ENCODE results near the gene SLC25A22. TPM values are rescaled to one million over a fixed set of nuclear protein-coding genes. Genes with fewer than 3 reads are reported as not detected.
A peak's percentile ranks its signal among the peaks of the same experiment; 100 is the strongest.

Gene SLC25A22
- total and polyA plus RNA-seq, 3 experiments from 2014 or later = 14.1 to 77.0 (median 73.6) TPM

- H3K4me3 ChIP-seq (ENCODE audit: low read length) = no peak overlapping the region
- POLR2A ChIA-PET = interaction anchor here (0.6 kb wide), 1 partner anchor 9 kb away, joined by 3 read pairs; no protein-coding TSS in a partner anchor
- Mint-ChIP-seq H3K36me3 (peaks cover 0 to 13% (median 0%) of the 10 kb centered on the region in 3 donors), H3K4me1 (peaks cover 0 to 14% (median 4%) of the 10 kb centered on the region in 3 donors), H3K4me3 (no peak overlapping the region), H3K27me3 (peaks cover 3% of the 10 kb centered on the region in 2 donors), H3K9me3 (no peaks in the 10 kb centered on the region), H3K27ac (no peak overlapping the region)
- H3K4me1 ChIP-seq (ENCODE audit: insufficient read depth, low read length) = no peaks in the 10 kb centered on the region
- no peaks in the 10 kb centered on the region for H3K36me3 ChIP-seq (ENCODE audit: insufficient read depth, low read length)
- DNase-seq = no peak
- no peaks in the 10 kb centered on the region for H3K27me3 ChIP-seq (ENCODE audit: insufficient read depth, low read length, poor library complexity, severe bottlenecking)
- no peak overlapping the region for H3K27ac ChIP-seq (ENCODE audit: low read depth, low read length)
- no peaks in the 10 kb centered on the region for H3K9me3 ChIP-seq (ENCODE audit: low read length)
- CTCF ChIA-PET = no interaction called here
These were observed 11.6 kb downstream of the SLC25A22 start for GRCh38 chr11:786235-787083.

GRCh38 chr11:783581-784015 lies 14.5 kb downstream of the SLC25A22 start:
- no peak for DNase-seq
- Histone ChIP-seq H3K36me3 (ENCODE audit: insufficient read depth, low read length) (no peaks in the 10 kb centered on the region), H3K27ac (ENCODE audit: low read depth, low read length) (no peak overlapping the region), H3K4me1 (ENCODE audit: insufficient read depth, low read length) (peaks cover under 1% of the 10 kb centered on the region), H3K4me3 (ENCODE audit: low read length) (no peak overlapping the region), H3K27me3 (ENCODE audit: insufficient read depth, low read length, poor library complexity, severe bottlenecking) (no peaks in the 10 kb centered on the region), H3K9me3 (ENCODE audit: low read length) (no peaks in the 10 kb centered on the region)
- Mint-ChIP-seq H3K9me3 (no peaks in the 10 kb centered on the region), H3K27ac (peak overlapping the region in 2 of 8 donors; percentile 47 to 60), H3K36me3 (peaks cover 0 to 12% (median 0%) of the 10 kb centered on the region in 3 donors), H3K4me1 (peaks cover 0 to 23% (median 12%) of the 10 kb centered on the region in 3 donors), H3K27me3 (no peaks in the 10 kb centered on the region), H3K4me3 (no peak overlapping the region)
- CTCF ChIA-PET = no interaction called here
- POLR2A ChIA-PET = no interaction called here

GRCh38 chr11:782264-783174 lies 15.6 kb downstream of the SLC25A22 start:
- peaks cover 0 to 12% (median 0%) of the 10 kb centered on the region in 3 donors for H3K36me3 Mint-ChIP-seq
- no peaks in the 10 kb centered on the region for H3K36me3 ChIP-seq (ENCODE audit: insufficient read depth, low read length)
- ChIA-PET CTCF (no interaction called here), POLR2A (interaction anchor here (0.6 kb wide), 1 partner anchor 61 kb away, joined by 4 read pairs; no protein-coding TSS in a partner anchor)
- peaks cover 0 to 24% (median 10%) of the 10 kb centered on the region in 3 donors for H3K4me1 Mint-ChIP-seq
- no peak overlapping the region for H3K27ac ChIP-seq (ENCODE audit: low read depth, low read length)
- H3K27me3 ChIP-seq (ENCODE audit: insufficient read depth, low read length, poor library complexity, severe bottlenecking) = no peaks in the 10 kb centered on the region
- H3K27ac Mint-ChIP-seq = no peak overlapping the region
- H3K27me3 Mint-ChIP-seq = no peaks in the 10 kb centered on the region
- peaks cover 8% of the 10 kb centered on the region for H3K4me1 ChIP-seq (ENCODE audit: insufficient read depth, low read length)
- DNase-seq = no peak
- no peaks in the 10 kb centered on the region for H3K9me3 ChIP-seq (ENCODE audit: low read length)
- H3K4me3 ChIP-seq (ENCODE audit: low read length) = no peak overlapping the region
- H3K9me3 Mint-ChIP-seq = no peaks in the 10 kb centered on the region
- H3K4me3 Mint-ChIP-seq = no peak overlapping the region

GRCh38 chr11:779955-780532 lies 18.0 kb downstream of the SLC25A22 start:
- Mint-ChIP-seq H3K27me3 (no peaks in the 10 kb centered on the region), H3K4me3 (peak overlapping the region in 4 of 7 donors; percentile 52 to 80 (median 63)), H3K36me3 (peaks cover 0 to 13% (median 0%) of the 10 kb centered on the region in 3 donors), H3K4me1 (peaks cover 5 to 31% (median 18%) of the 10 kb centered on the region in 3 donors), H3K9me3 (no peaks in the 10 kb centered on the region), H3K27ac (no peak overlapping the region)
- no peaks in the 10 kb centered on the region for H3K27me3 ChIP-seq (ENCODE audit: insufficient read depth, low read length, poor library complexity, severe bottlenecking)
- H3K36me3 ChIP-seq (ENCODE audit: insufficient read depth, low read length) = no peaks in the 10 kb centered on the region
- H3K9me3 ChIP-seq (ENCODE audit: low read length) = no peaks in the 10 kb centered on the region
- no peak overlapping the region for H3K4me3 ChIP-seq (ENCODE audit: low read length)
- no peak overlapping the region for H3K27ac ChIP-seq (ENCODE audit: low read depth, low read length)
- POLR2A ChIA-PET = no interaction called here
- DNase-seq = no peak
- H3K4me1 ChIP-seq (ENCODE audit: insufficient read depth, low read length) = peaks cover 21% of the 10 kb centered on the region
- CTCF ChIA-PET = no interaction called here

GRCh38 chr11:778976-779954 lies 18.8 kb downstream of the SLC25A22 start:
- Histone ChIP-seq H3K27ac (ENCODE audit: low read depth, low read length) (no peak overlapping the region), H3K4me3 (ENCODE audit: low read length) (no peak overlapping the region), H3K36me3 (ENCODE audit: insufficient read depth, low read length) (no peaks in the 10 kb centered on the region), H3K27me3 (ENCODE audit: insufficient read depth, low read length, poor library complexity, severe bottlenecking) (no peaks in the 10 kb centered on the region), H3K9me3 (ENCODE audit: low read length) (no peaks in the 10 kb centered on the region), H3K4me1 (ENCODE audit: insufficient read depth, low read length) (peaks cover 21% of the 10 kb centered on the region)
- H3K27me3 Mint-ChIP-seq = no peaks in the 10 kb centered on the region
- H3K9me3 Mint-ChIP-seq = no peaks in the 10 kb centered on the region
- H3K36me3 Mint-ChIP-seq = peaks cover 0 to 11% (median 0%) of the 10 kb centered on the region in 3 donors
- no peak for DNase-seq
- ChIA-PET POLR2A (interaction anchor here (1.1 kb wide), 1 partner anchor 16 kb away, joined by 3 read pairs; no protein-coding TSS in a partner anchor), CTCF (interaction anchor here (1.5 kb wide), 1 partner anchor 16 kb away, joined by 3 read pairs; no protein-coding TSS in a partner anchor)
- H3K4me1 Mint-ChIP-seq = peaks cover 5 to 31% (median 21%) of the 10 kb centered on the region in 3 donors
- H3K27ac Mint-ChIP-seq = peak overlapping the region in 1 of 8 donors; percentile 65
- peak overlapping the region; percentile 29 to 80 (median 62) for H3K4me3 Mint-ChIP-seq

- H3K27ac ChIP-seq (ENCODE audit: low read depth, low read length) = peak within 1 kb of the TSS; percentile 54
These were observed 20.5 kb downstream of the SLC25A22 start, which contains the start of gene GATD1 for GRCh38 chr11:777288-778255. Gene GATD1, minus strand, starts transcription at chr11:777487. Its CDS starts 25 bp downstream, at chr11:777462.

More at GRCh38 chr11:777288-778255, 20.5 kb downstream of the SLC25A22 start, which contains the start of gene GATD1:
- Mint-ChIP-seq H3K4me3 (peak within 1 kb of the TSS; percentile 77 to 94 (median 87)), H3K4me1 (peaks cover 5 to 32% (median 22%) of the 10 kb centered on the region in 3 donors), H3K27me3 (no peaks in the 10 kb centered on the region), H3K9me3 (no peaks in the 10 kb centered on the region), H3K27ac (peak within 1 kb of the TSS in 7 of 8 donors; percentile 45 to 98 (median 84)), H3K36me3 (peaks cover 0 to 7% (median 0%) of the 10 kb centered on the region in 3 donors)
- CTCF ChIA-PET = interaction anchor here (1.5 kb wide), 1 partner anchor 18 kb away, joined by 3 read pairs; no protein-coding TSS in a partner anchor
- peak; percentile 91 to 95 (median 94) for DNase-seq
- POLR2A ChIA-PET = interaction anchor here (0.6 to 1.1 kb wide), 8 partner anchors 9 to 259 kb away, joined by 3 to 8 read pairs (median 3); partner anchors contain the start of genes DEAF1 and TALDO1
- Histone ChIP-seq H3K4me3 (ENCODE audit: low read length) (peak within 1 kb of the TSS; percentile 65), H3K4me1 (ENCODE audit: insufficient read depth, low read length) (peaks cover 21% of the 10 kb centered on the region), H3K9me3 (ENCODE audit: low read length) (no peaks in the 10 kb centered on the region), H3K27me3 (ENCODE audit: insufficient read depth, low read length, poor library complexity, severe bottlenecking) (no peaks in the 10 kb centered on the region), H3K36me3 (ENCODE audit: insufficient read depth, low read length) (no peaks in the 10 kb centered on the region)

Measured in CD8-positive, alpha-beta memory T cell (primary cell).